ENCODE results near the gene NRIP1.

DNA sequence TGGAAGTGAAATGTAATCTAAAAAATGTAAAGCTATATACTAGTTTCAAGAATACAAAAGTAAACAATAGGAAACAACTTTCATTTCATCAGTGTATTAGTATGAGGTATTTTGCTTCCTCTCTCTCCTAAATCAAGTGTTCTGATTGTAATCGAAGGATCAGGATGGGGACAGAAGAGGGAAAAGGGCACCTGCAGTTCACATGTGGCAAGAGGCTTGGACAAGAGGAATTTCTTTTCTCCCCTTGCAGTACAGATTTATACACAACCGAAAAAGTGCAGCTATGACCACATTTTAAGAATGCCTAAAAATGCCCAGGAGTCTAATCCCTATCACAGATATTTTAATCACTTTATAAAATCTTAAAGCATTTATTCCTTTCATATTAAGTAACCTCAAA lies 63.7 kb downstream of the NRIP1 start:
- no peak for TF ChIP-seq CTCF (IDR thresholded peaks at IDR 0.05)
- TF ChIP-seq POLR2A (IDR thresholded peaks at IDR 0.05): no peak
